Hepatic stellate cell (primary cell): ENCODE measurements around the gene TSC22D4.
A peak's percentile ranks its signal among the peaks of the same experiment; 100 is the strongest.

Experiments used
- DNase-seq: peaks from one replicate; pipeline ENCODE4 v3.0.0; 2011; ENCODE audit warnings: low spot score

Gene TSC22D4

GRCh38 chr7:100428967-100429636, 49.9 kb downstream of the TSC22D4 start:
- DNase-seq = peak; percentile 97

- peak; percentile 91 for DNase-seq
These were observed 50.6 kb downstream of the TSC22D4 start, which contains the start of gene ZCWPW1 for GRCh38 chr7:100428199-100428966. Gene ZCWPW1 (minus strand): TSS chr7:100428703. CDS start chr7:100420649, 8,054 bp downstream.

GRCh38 chr7:100427762-100428198, 51.2 kb downstream of the TSC22D4 start:
- no peak for DNase-seq

- no peak for DNase-seq
These were observed 52.5 kb downstream of the TSC22D4 start for GRCh38 chr7:100426516-100426915.

- DNase-seq = no peak
These were observed 53.7 kb downstream of the TSC22D4 start for GRCh38 chr7:100425347-100425746.

- no peak for DNase-seq
These were observed 55.7 kb downstream of the TSC22D4 start for GRCh38 chr7:100423315-100423714.

- DNase-seq = no peak
These were observed 59.3 kb downstream of the TSC22D4 start for GRCh38 chr7:100419660-100420226.

GRCh38 chr7:100418930-100419659, 59.9 kb downstream of the TSC22D4 start:
- no peak for DNase-seq
